ENCODE measurements around the gene WLS.

- TF ChIP-seq POLR2AphosphoS5 (IDR thresholded peaks at IDR 0.05; ENCODE audit: borderline replicate concordance, low read depth, low read length) = no peak
- TF ChIP-seq EZH2 (IDR thresholded peaks at IDR 0.05) = no peak
- TF ChIP-seq FOXP2 (optimal IDR thresholded peaks at IDR 0.05; ENCODE audit: control extremely low read depth, extremely low read length, insufficient read depth) = no peak
Observed at GRCh38 chr1:68204977-68205630, 27.2 kb downstream of the WLS start.
